Stimulated activated memory B cell treated with anti-CD40 and anti-IgM and Interleukin-4, amounts not matched to agents 10 μg/mL and 1 μg/mL and 100 μg/mL, for 72 hours (primary cell): ENCODE data around the gene MEIS3.
"Not testable (repeated sequence)": the region's sequence is repeated elsewhere in the genome, so short reads cannot be mapped to it uniquely, and the experiment has no call there.

ENCODE experiments used
- ATAC-seq: fragments of 150-1000 bp; cut with Tn5 transposase; 2 replicates; pipeline ENCODE4 v1.10.0; 2021
- H3K27ac Mint-ChIP-seq: one replicate; pipeline ENCODE4 v1.8.0; 2022; ENCODE audit warnings: mild to moderate bottlenecking, mixed read lengths
- H3K27me3 Mint-ChIP-seq: one replicate; pipeline ENCODE4 v1.8.0; 2022; ENCODE audit warnings: mixed read lengths
- H3K36me3 Mint-ChIP-seq: one replicate; pipeline ENCODE4 v1.8.0; 2022; ENCODE audit warnings: mixed read lengths
- H3K4me1 Mint-ChIP-seq: one replicate; pipeline ENCODE4 v1.8.0; 2022; ENCODE audit warnings: mixed read lengths
- H3K4me3 Mint-ChIP-seq: one replicate; pipeline ENCODE4 v1.8.0; 2022; ENCODE audit warnings: mild to moderate bottlenecking, moderate library complexity, mixed read lengths
- H3K9me3 Mint-ChIP-seq: one replicate; pipeline ENCODE4 v1.8.0; 2022; ENCODE audit warnings: mixed read lengths

MEIS3 gene

DNA sequence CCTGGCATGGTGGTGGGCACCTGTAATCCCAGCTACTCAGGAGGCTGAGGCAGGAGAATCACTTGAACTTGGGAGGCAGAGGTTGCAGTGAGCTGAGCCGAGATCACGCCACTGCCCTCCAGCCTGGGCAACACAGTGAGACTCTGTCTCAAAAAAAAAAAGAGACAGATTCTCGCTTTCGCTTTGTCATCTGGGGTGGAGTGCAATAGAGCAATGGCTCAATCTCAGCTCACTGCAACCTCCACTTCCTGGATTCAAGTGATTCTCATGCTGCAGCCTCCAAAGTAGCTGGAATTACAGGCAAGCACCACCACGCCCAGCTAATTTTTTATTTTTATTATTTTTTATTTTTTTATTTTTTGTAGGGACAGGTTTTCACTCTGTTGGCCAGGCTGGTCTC is 30.6 kb downstream of the MEIS3 start:
- peaks cover 13% of the 10 kb centered on the region for H3K4me1 Mint-ChIP-seq
- H3K36me3 Mint-ChIP-seq, H3K9me3 Mint-ChIP-seq, H3K27ac Mint-ChIP-seq, ATAC-seq, H3K4me3 Mint-ChIP-seq: not testable (repeated sequence)
- peaks cover 34% of the 10 kb centered on the region for H3K27me3 Mint-ChIP-seq

DNA sequence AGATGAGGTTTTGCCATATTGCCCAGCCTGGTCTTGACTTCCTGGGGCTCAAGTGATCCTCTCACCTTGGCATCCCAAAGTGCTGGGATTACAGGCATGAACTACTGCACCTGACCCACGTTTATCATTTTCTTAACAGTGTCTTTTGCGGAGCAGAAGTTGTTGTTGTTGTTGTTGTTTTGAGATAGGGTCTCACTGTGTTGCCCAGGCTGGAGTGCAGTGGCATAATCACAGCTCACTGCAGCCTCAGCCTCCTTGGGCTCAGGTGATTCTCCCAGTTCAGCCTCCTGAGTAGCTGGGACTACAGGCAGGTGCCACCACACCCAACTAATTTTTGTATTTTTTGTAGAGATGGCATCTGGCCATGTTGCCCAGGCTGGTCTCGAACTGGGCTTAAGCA is 31.7 kb downstream of the MEIS3 start:
- H3K27ac Mint-ChIP-seq, H3K36me3 Mint-ChIP-seq, ATAC-seq, H3K9me3 Mint-ChIP-seq, H3K4me3 Mint-ChIP-seq: not testable (repeated sequence)
- H3K27me3 Mint-ChIP-seq, result peaks cover 23% of the 10 kb centered on the region
- peaks cover 21% of the 10 kb centered on the region for H3K4me1 Mint-ChIP-seq

DNA sequence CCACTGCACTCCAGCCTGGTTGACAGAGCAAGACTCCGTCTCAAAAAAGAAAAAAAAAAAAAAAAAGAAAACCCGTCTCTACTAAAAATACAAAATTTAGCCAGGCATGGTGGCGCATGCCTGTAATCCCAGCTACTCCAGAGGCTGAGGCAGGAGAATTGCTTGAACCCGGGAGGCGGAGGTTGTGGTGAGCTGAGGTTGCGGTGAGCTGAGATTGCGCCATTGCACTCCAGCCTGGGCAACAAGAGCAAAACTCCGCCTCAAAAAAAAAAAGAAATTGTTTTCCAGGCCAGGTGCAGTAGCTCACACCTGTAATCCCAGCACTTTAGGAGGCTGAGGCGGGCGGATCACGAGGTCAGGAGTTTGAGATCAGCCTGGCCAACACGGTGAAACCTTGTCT is 32.7 kb downstream of the MEIS3 start:
- ATAC-seq, H3K27ac Mint-ChIP-seq, H3K9me3 Mint-ChIP-seq, H3K4me3 Mint-ChIP-seq: not testable (repeated sequence)
- Mint-ChIP-seq H3K36me3 (peaks cover 10% of the 10 kb centered on the region), H3K27me3 (peaks cover 17% of the 10 kb centered on the region), H3K4me1 (peaks cover 27% of the 10 kb centered on the region)

DNA sequence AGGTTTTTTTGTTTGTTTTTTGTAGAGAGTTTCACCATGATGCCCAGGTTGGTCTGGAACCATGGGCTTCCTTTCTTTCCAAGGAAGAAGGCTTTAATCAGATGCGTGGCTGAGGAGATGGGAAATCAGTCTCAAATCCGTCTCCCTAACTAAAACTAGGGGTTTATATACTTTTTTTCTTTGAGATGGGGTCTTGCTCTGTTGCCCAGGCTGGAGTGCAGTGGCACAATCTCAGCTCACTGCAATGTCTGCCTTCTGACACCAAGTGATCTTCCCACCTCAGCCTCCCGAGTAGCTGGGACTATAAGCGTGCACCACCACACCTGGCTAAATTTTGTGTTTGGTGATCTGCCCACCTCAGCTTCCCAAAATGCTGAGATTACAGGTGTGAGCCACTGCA is 34.8 kb downstream of the MEIS3 start:
- H3K36me3 Mint-ChIP-seq, result peaks cover 31% of the 10 kb centered on the region
- not testable (repeated sequence) for ATAC-seq, H3K27me3 Mint-ChIP-seq, H3K27ac Mint-ChIP-seq, H3K4me3 Mint-ChIP-seq, H3K9me3 Mint-ChIP-seq
- H3K4me1 Mint-ChIP-seq, result peaks cover 28% of the 10 kb centered on the region

DNA sequence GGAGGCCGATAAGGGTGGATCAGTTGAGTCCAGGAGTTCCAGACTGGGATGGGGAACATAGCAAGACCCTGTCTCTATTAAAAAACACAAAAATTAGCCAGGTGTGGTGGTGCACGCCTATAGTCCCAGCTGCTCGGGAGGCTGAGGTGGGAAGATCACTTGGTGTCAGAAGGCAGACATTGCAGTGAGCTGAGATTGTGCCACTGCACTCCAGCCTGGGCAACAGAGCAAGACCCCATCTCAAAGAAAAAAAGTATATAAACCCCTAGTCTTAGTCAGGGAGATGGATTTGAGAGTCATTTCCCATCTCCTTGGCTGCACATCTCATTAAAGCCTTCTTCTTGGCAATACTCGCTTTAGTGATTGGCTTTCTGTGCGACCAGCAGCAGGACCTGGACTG is 35.4 kb downstream of the MEIS3 start:
- ATAC-seq, H3K27me3 Mint-ChIP-seq, H3K27ac Mint-ChIP-seq, H3K9me3 Mint-ChIP-seq, H3K4me3 Mint-ChIP-seq: not testable (repeated sequence)
- H3K36me3 Mint-ChIP-seq, result peaks cover 37% of the 10 kb centered on the region
- H3K4me1 Mint-ChIP-seq, result peaks cover 28% of the 10 kb centered on the region

DNA sequence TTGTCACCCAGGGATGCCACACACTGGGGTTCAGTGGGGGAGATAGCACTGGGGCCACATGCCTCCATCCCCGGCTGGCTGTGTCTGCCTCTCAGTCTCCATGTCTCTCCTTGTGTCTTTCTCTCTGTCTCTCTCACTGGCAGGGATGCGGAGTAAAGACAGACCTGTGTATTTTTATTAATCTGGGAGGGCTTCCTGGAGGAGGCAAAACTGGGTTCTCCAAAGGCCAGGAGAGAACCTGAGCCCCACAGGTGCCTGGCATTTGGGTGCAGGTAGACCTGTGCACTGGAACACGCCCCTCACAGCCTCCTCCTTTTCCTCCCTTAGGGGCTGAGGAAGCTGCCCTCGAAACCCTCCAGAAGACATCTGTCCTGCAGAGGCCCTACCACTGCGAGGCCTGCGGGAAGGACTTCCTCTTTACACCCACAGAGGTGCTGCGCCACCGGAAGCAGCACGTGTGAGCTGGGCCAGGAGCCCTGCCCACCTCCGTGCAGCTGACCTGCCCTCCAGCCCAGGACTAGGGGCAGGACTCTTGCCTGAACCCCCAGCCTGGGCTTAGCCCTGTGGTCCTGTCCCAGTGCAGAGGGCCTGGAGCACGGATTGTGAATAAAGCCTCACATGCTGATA is 37.6 kb downstream of the MEIS3 start:
- ATAC-seq, result peak; percentile 62
- H3K4me3 Mint-ChIP-seq, result no peak overlapping the region
- H3K9me3 Mint-ChIP-seq, result peaks cover 2% of the 10 kb centered on the region
- peaks cover 28% of the 10 kb centered on the region for H3K4me1 Mint-ChIP-seq
- H3K27ac Mint-ChIP-seq, result peak overlapping the region; percentile 67
- H3K27me3 Mint-ChIP-seq, result no peaks in the 10 kb centered on the region
- peaks cover 58% of the 10 kb centered on the region for H3K36me3 Mint-ChIP-seq

DNA sequence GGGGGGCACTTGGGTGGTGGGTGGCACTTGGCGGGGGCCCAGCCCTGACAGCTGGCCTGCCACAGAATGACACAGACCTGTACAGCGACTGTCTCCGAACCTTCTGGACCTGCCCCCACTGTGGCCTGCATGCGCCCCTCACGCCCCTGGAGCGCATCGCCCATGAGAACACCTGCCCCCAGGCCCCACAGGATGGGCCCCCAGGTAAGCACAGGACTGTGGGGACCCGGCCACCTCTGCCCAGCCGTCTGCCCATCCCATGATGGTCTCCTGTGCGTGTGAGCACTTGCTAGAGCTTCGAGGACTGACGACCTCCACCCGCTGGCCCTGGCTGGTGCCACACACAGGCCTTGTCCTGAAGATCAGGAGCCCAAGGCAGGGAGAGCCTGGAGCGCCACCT is 38.2 kb downstream of the MEIS3 start:
- ATAC-seq, result no peak
- peaks cover 2% of the 10 kb centered on the region for H3K9me3 Mint-ChIP-seq
- H3K4me3 Mint-ChIP-seq, result no peak overlapping the region
- H3K27ac Mint-ChIP-seq, result peak overlapping the region; percentile 67
- H3K4me1 Mint-ChIP-seq, result peaks cover 28% of the 10 kb centered on the region
- H3K27me3 Mint-ChIP-seq, result no peaks in the 10 kb centered on the region
- peaks cover 62% of the 10 kb centered on the region for H3K36me3 Mint-ChIP-seq

DNA sequence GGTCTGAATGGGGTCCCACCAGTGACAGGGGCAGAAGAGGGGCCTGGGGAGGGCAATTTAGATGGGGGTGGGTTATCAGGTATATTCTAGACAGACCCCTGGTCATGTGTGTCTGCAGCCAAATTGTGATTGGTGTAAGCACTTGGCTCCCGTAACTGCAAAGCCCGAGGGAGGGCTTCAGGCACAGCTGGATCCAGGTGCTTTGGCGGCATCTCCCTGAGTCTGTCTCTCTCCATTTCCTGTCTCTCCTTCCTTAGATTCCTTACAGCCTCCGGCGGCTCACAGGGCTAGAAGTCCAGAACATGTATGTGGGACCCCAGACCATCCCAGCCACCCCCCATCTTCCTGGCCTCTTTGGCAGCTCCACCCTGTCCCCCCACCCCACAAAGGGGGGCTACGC is 38.8 kb downstream of the MEIS3 start:
- Mint-ChIP-seq H3K27me3 (no peaks in the 10 kb centered on the region), H3K36me3 (peaks cover 65% of the 10 kb centered on the region), H3K27ac (no peak overlapping the region), H3K4me1 (peaks cover 28% of the 10 kb centered on the region), H3K9me3 (peaks cover 2% of the 10 kb centered on the region), H3K4me3 (no peak overlapping the region)
- ATAC-seq, result no peak

DNA sequence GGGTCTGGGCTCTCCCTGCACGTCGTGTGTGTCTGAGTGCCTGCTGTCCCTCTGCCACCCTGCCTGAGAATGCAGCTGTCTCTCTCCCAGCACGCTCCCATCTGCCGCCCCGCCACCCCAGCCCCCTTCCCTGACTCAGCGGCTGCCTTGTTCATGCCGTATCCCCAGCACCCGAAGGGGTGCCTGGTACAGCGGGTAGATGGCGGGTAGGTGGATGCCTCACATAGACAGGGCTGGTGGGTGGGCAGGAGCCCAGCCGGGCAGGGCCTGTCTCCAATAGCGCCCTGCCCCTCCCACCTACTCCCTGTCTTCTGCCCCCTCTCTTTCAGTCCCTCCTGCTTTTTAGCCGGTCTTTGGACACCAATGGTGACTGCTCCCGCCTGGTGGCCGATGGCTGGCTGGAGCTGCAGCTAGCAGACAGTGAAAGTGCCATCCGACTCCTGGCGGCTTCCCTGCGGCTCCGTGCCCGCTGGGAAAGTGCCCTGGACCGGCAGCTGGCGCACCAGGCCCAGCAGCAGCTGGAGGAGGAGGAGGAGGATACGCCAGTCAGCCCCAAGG is 39.9 kb downstream of the MEIS3 start:
- Mint-ChIP-seq H3K27me3 (no peaks in the 10 kb centered on the region), H3K4me3 (no peak overlapping the region), H3K9me3 (peaks cover 2% of the 10 kb centered on the region), H3K36me3 (peaks cover 65% of the 10 kb centered on the region), H3K4me1 (peaks cover 28% of the 10 kb centered on the region), H3K27ac (peak overlapping the region; percentile 24)
- ATAC-seq, result no peak

DNA sequence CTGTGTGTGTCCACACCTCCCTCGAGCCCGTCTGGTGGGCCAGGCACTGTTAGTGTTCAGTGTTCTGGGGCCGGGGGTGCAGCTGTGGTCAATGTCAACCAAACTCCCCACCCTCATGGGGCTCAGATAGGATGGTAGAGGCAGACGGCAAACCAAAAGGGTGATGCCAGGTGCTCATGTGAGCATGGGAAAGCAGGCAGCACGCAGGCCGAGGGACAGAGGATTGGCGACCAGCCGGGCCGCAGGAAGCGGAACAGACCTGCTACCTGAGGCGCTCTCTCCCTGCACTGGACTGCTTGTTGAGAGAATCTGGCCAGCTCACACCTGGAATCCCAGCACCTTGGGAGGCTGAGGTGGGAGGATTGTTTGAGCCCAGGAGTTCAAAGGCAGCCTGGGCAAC is 41.1 kb downstream of the MEIS3 start:
- Mint-ChIP-seq H3K27ac (no peak overlapping the region), H3K9me3 (peaks cover 2% of the 10 kb centered on the region), H3K27me3 (no peaks in the 10 kb centered on the region), H3K4me1 (peaks cover 25% of the 10 kb centered on the region), H3K4me3 (no peak overlapping the region), H3K36me3 (peaks cover 65% of the 10 kb centered on the region)
- no peak for ATAC-seq

DNA sequence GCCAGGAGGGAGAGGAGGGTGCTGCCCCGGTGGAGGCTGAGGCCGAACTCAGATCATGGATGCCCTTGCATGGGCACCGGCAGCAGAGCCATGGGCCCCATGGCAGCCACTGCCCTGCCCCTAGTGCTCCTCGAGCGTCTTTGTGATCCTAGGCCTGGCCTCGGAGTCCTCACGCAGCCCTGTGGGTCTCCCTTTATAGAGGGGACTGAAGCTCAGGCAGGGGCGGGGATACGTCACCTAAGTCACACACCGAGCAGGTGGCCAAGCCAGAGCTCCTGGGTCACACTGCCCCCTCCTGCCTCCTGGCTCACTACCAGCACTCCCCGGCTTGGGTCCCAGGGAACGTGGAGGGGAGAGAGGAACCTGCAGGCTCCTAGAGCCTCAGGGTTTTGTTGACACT is 41.5 kb downstream of the MEIS3 start:
- peaks cover 21% of the 10 kb centered on the region for H3K4me1 Mint-ChIP-seq
- no peak overlapping the region for H3K4me3 Mint-ChIP-seq
- no peak for ATAC-seq
- H3K36me3 Mint-ChIP-seq, result peaks cover 65% of the 10 kb centered on the region
- no peaks in the 10 kb centered on the region for H3K27me3 Mint-ChIP-seq
- peaks cover 2% of the 10 kb centered on the region for H3K9me3 Mint-ChIP-seq
- no peak overlapping the region for H3K27ac Mint-ChIP-seq

DNA sequence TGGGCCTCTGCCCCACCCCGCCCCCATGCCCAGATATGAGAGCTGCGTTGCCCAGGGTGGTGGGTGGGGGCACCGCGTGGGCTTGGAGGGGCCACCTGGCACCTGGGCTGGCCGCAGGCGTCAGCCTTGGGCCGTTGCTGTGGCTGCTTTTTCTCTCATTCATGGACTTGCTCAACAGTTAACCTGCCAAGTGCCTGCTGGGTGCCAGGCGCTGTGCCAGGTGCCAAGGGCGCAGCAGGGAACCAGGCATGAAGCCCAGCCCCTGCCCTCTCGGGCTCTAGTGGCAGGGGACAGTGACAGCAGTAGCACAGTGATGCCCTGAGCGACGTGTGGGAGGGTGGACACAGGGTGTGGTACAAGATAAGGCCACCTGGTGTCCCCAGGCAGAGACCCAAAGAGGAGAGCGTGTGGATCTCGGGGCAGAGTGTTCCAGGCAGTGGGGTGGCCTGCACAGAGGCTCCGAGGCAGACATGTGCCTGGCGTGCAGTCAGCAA is 42.1 kb downstream of the MEIS3 start:
- Mint-ChIP-seq H3K27ac (no peak overlapping the region), H3K27me3 (no peaks in the 10 kb centered on the region), H3K9me3 (peaks cover 2% of the 10 kb centered on the region), H3K4me3 (no peak overlapping the region), H3K36me3 (peaks cover 64% of the 10 kb centered on the region), H3K4me1 (peaks cover 18% of the 10 kb centered on the region)
- ATAC-seq, result no peak

DNA sequence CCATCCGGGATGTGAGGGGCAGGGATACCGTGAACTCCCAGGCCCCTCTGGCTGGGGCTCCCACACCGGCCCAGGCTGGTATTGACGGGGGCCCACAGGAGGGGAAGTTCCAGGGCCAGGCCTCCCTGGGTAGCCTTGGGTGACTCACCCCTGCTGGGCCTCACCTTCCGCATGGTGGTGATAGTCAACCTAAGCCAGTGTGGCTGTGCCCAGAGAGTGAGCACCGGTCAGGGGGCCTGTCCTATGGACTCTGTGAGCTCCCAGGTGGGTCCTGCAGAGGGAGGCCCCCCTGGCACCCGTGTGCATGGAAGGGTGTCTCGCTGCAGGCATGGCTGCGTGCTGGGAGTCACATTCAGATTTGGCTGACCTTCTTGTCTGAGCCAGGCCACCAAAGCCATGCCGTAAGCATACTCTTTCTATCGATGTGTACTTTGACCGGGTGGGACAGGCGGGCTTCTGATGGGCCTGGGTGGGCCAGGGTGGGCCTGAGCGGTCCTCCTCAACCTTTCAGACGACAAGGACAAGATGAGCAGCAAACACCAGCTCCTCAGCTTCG is 42.7 kb downstream of the MEIS3 start:
- peaks cover 12% of the 10 kb centered on the region for H3K4me1 Mint-ChIP-seq
- no peak overlapping the region for H3K27ac Mint-ChIP-seq
- no peak overlapping the region for H3K4me3 Mint-ChIP-seq
- ATAC-seq, result no peak
- no peaks in the 10 kb centered on the region for H3K27me3 Mint-ChIP-seq
- peaks cover 63% of the 10 kb centered on the region for H3K36me3 Mint-ChIP-seq
- H3K9me3 Mint-ChIP-seq, result peaks cover 2% of the 10 kb centered on the region

DNA sequence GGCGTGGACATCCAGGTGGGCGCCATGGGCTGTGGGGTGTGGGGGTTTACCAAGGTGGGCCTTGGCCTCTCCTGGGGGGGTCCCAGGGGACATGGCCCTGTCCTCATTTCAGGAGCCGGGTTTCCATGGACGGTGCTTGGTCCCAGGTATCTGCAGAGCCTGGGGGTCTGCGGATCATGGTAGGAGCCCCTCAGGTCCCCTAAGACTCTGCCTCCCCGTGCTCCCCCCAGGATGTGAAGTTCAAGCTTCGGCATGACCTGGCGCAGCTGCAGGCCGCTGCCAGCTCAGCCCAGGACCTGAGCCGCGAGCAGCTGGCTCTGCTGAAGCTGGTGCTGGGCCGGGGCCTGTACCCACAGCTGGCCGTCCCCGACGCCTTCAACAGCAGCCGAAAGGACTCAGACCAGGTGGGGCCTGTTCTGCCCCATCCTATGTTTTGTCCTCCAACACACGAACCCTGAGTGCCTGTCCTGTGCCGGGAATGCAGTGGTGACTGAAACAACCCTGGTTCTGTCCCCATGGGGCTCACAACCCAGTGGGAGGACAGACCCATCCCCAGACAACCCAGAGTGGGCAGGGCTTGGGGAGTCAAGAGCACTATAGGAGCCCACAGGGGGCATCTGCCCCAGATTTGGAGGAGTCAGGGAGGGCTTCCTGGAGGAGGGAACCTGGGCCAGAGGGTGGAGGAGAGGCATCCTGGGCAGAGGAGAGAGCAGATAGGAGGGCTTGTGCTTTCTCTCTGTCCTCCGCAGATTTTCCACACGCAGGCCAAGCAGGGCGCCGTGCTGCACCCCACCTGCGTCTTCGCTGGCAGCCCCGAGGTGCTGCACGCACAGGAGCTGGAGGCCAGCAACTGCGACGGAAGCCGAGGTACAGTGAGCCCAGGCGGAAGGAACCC is 43.4 kb downstream of the MEIS3 start:
- peaks cover 56% of the 10 kb centered on the region for H3K36me3 Mint-ChIP-seq

DNA sequence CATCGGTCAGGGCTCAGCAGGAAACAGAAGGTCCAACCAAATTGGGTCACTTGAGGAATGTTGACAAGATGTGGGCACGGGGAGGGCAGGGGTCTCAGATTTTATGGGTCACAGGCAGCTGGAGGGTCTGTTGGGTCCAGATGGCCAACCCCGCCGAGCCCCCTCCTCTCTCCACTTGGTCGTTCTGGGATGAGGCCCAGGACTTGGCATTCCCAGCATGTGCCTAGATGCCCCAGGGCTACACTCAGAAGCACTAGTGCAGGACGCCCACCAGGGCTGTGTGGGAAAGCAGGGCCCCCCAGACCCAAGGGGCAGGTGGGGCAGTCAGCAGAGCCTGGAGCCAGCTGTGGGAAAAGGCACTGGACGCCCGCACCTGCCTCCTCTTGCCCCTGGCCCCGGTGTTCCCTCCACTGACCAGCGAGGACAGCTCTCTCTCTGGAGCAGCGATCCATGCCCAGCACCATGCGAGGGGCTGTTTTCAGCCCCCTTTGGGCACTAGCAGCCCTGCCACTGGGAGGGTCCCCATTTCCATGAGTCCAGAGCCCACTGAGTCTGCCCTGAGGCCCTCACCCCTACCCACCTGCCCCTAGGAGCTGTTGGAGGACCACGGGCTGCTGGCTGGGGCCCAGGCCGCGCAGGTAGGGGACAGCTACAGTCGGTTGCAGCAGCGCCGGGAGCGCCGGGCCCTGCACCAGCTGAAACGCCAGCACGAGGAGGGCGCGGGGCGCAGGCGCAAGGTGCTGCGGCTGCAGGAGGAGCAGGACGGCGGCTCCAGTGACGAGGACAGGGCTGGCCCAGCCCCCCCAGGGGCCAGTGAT is 44.2 kb downstream of the MEIS3 start:
- H3K4me3 Mint-ChIP-seq, result no peak overlapping the region
- H3K27ac Mint-ChIP-seq, result no peak overlapping the region
- no peaks in the 10 kb centered on the region for H3K27me3 Mint-ChIP-seq
- peaks cover 52% of the 10 kb centered on the region for H3K36me3 Mint-ChIP-seq
- no peak for ATAC-seq
- no peaks in the 10 kb centered on the region for H3K4me1 Mint-ChIP-seq
- H3K9me3 Mint-ChIP-seq, result no peaks in the 10 kb centered on the region

More for the DNA sequence above, 43.4 kb downstream of the MEIS3 start:
- Mint-ChIP-seq H3K4me1 (peaks cover 5% of the 10 kb centered on the region), H3K9me3 (no peaks in the 10 kb centered on the region), H3K27ac (no peak overlapping the region), H3K27me3 (no peaks in the 10 kb centered on the region), H3K4me3 (no peak overlapping the region)
- ATAC-seq, result no peak
